ENCODE measurements around the gene SLC16A2. TPM values are rescaled to one million over a fixed set of nuclear protein-coding genes. Genes with fewer than 3 reads are reported as not detected.

SLC16A2 gene
- total and polyA plus RNA-seq, 7 donors, result 0.66 to 6.3 (median 2.1) TPM

- intact Hi-C loops (cut with DNase I), result no loop called here
- Histone ChIP-seq H3K27ac (no peak overlapping the region), H3K27me3 (ENCODE audit: insufficient read depth in 3 of 3, low read length in 2 of 3) (peaks cover 0 to 4% (median 0%) of the 10 kb centered on the region in 3 donors), H3K4me1 (no peaks in the 10 kb centered on the region), H3K4me3 (no peak overlapping the region), H3K36me3 (ENCODE audit: insufficient read depth in 1 of 2, low read depth in 1 of 2) (no peaks in the 10 kb centered on the region), H3K9me3 (no peaks in the 10 kb centered on the region)
- 67 to 93% (median 78%) methylated on average over 1 of the region's 1 CpG for WGBS, 3 donors
- TF ChIP-seq, protein P1, sequence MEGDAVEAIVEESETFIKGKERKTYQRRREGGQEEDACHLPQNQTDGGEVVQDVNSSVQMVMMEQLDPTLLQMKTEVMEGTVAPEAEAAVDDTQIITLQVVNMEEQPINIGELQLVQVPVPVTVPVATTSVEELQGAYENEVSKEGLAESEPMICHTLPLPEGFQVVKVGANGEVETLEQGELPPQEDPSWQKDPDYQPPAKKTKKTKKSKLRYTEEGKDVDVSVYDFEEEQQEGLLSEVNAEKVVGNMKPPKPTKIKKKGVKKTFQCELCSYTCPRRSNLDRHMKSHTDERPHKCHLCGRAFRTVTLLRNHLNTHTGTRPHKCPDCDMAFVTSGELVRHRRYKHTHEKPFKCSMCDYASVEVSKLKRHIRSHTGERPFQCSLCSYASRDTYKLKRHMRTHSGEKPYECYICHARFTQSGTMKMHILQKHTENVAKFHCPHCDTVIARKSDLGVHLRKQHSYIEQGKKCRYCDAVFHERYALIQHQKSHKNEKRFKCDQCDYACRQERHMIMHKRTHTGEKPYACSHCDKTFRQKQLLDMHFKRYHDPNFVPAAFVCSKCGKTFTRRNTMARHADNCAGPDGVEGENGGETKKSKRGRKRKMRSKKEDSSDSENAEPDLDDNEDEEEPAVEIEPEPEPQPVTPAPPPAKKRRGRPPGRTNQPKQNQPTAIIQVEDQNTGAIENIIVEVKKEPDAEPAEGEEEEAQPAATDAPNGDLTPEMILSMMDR (IDR thresholded peaks at IDR 0.05), result no peak
- DNase-seq (no peak), ATAC-seq (no peak)
These were observed 25.6 kb downstream of the SLC16A2 start for GRCh38 chrX:74446876-74447275.

DNA sequence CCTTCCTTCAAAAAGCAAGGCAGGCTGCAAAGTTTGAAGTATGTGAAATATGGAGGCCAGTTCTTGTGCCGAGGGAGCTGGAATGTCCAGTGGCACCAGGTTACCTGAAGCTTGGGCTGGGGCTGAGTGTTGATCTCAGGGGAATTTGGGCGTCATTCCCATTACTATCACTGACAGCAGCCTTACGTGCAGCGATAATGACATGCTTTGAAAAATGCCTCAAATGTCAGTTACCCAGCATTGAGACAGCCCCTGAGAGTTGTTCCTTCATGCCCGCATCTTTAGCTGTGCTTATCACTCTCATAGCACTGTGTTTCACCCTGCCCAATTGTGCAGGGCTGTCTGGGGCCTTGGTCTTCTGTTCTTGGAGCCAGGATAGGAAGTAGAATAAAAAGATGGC lies 27.4 kb downstream of the SLC16A2 start:
- ATAC-seq, result no peak
- intact Hi-C loops (cut with DNase I), result no loop called here

DNA sequence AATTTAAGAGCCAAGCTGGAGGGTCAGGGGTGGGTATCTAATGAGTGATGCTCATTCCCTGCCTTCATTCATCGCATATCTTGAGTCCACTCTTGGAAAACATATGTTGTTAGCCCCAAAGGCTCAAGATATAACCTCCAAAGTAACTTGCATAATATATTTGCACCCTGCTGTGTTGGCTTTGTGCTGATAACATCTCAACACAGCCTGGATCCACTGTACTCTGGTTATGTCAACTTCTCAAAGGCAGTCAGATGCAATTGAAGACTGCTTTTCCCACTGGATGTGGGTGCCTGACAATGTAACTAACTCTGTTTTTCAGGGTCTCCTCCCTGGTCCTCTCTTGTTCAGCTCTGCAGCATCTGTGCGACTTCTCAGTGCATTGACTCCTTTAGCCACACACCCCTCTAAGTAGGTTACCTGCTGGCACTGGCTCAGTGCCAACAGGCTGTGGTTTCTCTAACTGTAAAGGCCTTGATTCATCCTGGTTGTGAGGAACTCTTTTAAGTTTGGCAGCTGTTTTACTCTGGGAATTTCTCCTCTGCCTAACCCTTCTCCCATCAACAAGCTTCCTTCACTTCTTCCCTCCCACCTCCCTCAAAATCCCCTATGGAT lies 28.1 kb downstream of the SLC16A2 start:
- WGBS, 3 donors, result 79 to 100% (median 95%) methylated on average over 2 of the region's 2 CpGs
- H3K36me3 ChIP-seq (ENCODE audit: insufficient read depth in 1 of 2, low read depth in 1 of 2), result no peaks in the 10 kb centered on the region
- no peak overlapping the region for H3K4me3 ChIP-seq
- TF ChIP-seq, protein P1 (IDR thresholded peaks at IDR 0.05), result no peak
- intact Hi-C loops (cut with DNase I), result no loop called here
- ATAC-seq, result no peak
- H3K4me1 ChIP-seq, result no peaks in the 10 kb centered on the region
- no peaks in the 10 kb centered on the region for H3K9me3 ChIP-seq
- peaks cover 0 to 6% (median 0%) of the 10 kb centered on the region in 3 donors for H3K27me3 ChIP-seq (ENCODE audit: insufficient read depth in 3 of 3, low read length in 2 of 3)
- DNase-seq, result no peak
- H3K27ac ChIP-seq, result no peak overlapping the region

More for the DNA sequence above, 27.4 kb downstream of the SLC16A2 start:
- H3K27ac ChIP-seq, result no peak overlapping the region
- TF ChIP-seq, protein P1 (IDR thresholded peaks at IDR 0.05), result no peak
- no peaks in the 10 kb centered on the region for H3K36me3 ChIP-seq (ENCODE audit: insufficient read depth in 1 of 2, low read depth in 1 of 2)
- no peaks in the 10 kb centered on the region for H3K4me1 ChIP-seq
- H3K27me3 ChIP-seq (ENCODE audit: insufficient read depth in 3 of 3, low read length in 2 of 3), result peaks cover 0 to 6% (median 0%) of the 10 kb centered on the region in 3 donors
- H3K9me3 ChIP-seq, result no peaks in the 10 kb centered on the region
- 73 to 90% (median 89%) methylated on average over 5 of the region's 5 CpGs for WGBS, 3 donors
- no peak overlapping the region for H3K4me3 ChIP-seq
- DNase-seq, result no peak

GRCh38 chrX:74449937-74450330 lies 28.6 kb downstream of the SLC16A2 start:
- peaks cover 0 to 6% (median 0%) of the 10 kb centered on the region in 3 donors for H3K27me3 ChIP-seq (ENCODE audit: insufficient read depth in 3 of 3, low read length in 2 of 3)
- TF ChIP-seq, protein P1 (IDR thresholded peaks at IDR 0.05), result no peak
- H3K4me3 ChIP-seq, result no peak overlapping the region
- H3K36me3 ChIP-seq (ENCODE audit: insufficient read depth in 1 of 2, low read depth in 1 of 2), result no peaks in the 10 kb centered on the region
- intact Hi-C loops (cut with DNase I), result no loop called here
- no peaks in the 10 kb centered on the region for H3K9me3 ChIP-seq
- H3K27ac ChIP-seq, result no peak overlapping the region
- H3K4me1 ChIP-seq, result no peaks in the 10 kb centered on the region
- ATAC-seq (no peak), DNase-seq (no peak)
- whole genome bisulfite sequencing, 3 donors, result 61 to 81% (median 78%) methylated on average over 3 of the region's 3 CpGs

Measured in psoas muscle (tissue), 8 donors.